NCI-H1105 (cell line): ENCODE measurements around the gene CENPP.

ENCODE experiments used
- DNase-seq: peaks from one replicate; lab custom pipeline; 2025; lab: John Stamatoyannopoulos, UW

The CENPP gene

GRCh38 chr9:92325269-92325990 is at the start of gene CENPP, which contains the start of gene NOL8:
TSS of gene CENPP (plus strand) at chr9:92325953.
TSS of gene NOL8 (minus strand) at chr9:92325350. CDS start at chr9:92324161, 1,189 bp downstream.
- DNase-seq, result peak; percentile 75

- no peak for DNase-seq
Observed at GRCh38 chr9:92276331-92277032, 49.3 kb upstream of the CENPP start.

GRCh38 chr9:92278110-92278509 is 47.6 kb upstream of the CENPP start:
- DNase-seq, result no peak

DNA sequence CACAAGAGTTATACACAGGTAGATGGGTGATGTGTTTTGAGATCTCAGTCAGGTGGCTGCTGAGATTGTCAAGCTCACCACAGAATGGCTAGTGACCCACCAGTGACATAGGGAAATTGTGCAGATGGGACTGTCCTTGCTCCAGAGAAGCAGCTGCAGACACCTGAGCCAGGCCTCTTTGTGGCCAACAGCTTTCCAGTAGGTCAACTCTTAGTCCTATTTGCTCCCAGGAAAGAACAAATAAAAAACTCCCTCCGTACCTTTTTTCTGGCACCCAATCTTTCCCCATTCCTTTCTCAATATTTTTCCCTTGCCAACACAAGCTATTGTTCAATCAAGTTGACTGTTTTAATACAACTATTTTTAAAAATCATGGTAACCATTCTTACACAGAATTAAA is 46.5 kb upstream of the CENPP start:
- DNase-seq, result no peak

- DNase-seq, result no peak
Observed at GRCh38 chr9:92289708-92290390, 35.9 kb upstream of the CENPP start.

- no peak for DNase-seq
Observed at GRCh38 chr9:92290785-92291429, 34.8 kb upstream of the CENPP start.

- DNase-seq, result no peak
Observed at GRCh38 chr9:92291577-92291976, 34.2 kb upstream of the CENPP start.

GRCh38 chr9:92292338-92293074 is 33.2 kb upstream of the CENPP start:
- DNase-seq, result no peak

- DNase-seq, result no peak
Observed at GRCh38 chr9:92293075-92293354, 32.7 kb upstream of the CENPP start.

- DNase-seq, result peak; percentile 88
Observed at GRCh38 chr9:92293452-92294296, 32.1 kb upstream of the CENPP start, which contains the start of gene IARS1. TSS of gene IARS1 (minus strand) at chr9:92293697. CDS start at chr9:92289419, 4,278 bp downstream.

- no peak for DNase-seq
Observed at GRCh38 chr9:92294297-92294676, 31.5 kb upstream of the CENPP start.

- no peak for DNase-seq
Observed at GRCh38 chr9:92295240-92295790, 30.4 kb upstream of the CENPP start.

DNA sequence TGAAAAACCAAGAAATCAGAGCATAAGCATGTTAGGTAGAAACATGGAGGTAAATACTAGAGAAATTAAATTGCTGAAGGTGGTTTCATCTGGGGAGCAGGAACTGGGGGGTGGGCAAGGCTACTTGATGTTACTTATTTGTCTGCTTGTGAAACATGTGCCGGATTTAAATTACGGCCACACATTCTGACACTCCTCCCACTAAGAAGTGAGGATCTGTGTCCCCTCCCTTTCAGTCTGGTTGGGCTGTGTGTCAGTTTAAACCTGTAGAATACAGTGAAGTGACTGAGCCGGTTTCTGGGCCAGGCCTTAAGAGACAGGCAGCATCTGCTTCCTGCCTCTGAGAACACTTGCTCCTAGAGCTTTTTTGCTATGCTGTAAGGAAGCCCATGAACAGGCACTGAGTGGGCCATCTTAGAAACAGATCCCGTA is 29.9 kb upstream of the CENPP start:
- DNase-seq, result no peak

GRCh38 chr9:92297611-92298010 is 28.1 kb upstream of the CENPP start:
- no peak for DNase-seq

- DNase-seq, result no peak
Observed at GRCh38 chr9:92298036-92298435, 27.7 kb upstream of the CENPP start.

- no peak for DNase-seq
Observed at GRCh38 chr9:92299116-92299515, 26.6 kb upstream of the CENPP start.

- DNase-seq, result no peak
Observed at GRCh38 chr9:92300936-92301335, 24.8 kb upstream of the CENPP start.

DNA sequence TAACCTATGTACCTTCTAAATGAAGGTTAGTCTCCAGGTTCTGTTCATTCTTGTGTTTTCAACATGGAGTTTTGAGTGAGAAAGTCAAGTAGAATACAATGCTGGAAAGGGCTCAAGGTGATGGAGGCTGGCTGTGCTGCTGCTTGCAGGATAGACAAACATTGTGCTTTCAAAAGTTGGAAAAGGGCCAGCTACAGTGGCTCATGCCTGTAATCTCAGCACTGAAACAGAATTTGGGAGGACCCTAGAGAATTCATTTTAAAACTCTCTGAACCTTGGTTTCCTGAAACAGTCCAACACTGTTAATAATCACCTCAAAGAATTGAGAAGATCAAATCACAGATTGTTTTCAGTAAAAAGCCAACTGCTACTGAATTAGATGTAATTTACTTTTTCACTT is 16.9 kb upstream of the CENPP start:
- no peak for DNase-seq

- DNase-seq, result no peak
Observed at GRCh38 chr9:92310562-92310961, 15.2 kb upstream of the CENPP start.

DNA sequence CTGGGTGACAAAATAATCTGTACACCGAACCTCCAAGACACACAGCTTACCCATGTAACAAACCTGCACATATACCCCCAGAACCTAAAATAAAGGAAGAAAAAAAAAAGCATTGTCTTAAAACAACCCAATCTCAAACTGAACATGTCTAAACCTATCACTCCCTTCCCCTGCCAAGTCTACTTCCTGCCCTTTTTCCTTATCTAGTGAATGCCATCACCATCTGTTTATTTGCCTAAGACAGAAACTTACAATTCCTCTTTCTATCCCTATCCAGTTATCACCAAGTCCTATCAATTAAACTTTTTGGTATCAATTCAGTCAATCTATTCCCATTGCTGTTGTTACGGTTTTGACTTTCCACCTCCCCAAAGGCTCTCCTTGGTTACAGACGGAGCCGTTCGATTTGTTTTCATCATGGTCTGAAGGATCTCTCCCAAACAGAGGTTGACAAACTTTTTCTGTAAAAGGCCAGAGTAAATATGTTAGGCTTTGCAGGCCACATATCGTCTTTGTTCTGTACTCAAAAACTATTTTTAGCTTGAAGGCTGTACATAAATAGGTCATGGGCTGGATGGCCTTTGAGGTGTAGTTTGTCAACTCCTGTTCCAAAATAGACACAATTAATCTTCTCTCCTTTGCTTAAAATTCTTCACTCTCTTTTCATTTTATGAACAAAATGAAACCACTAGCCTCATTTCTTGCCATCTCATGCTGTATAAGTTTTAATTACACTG is 12.7 kb upstream of the CENPP start:
- no peak for DNase-seq
